ENCODE results near the gene ROGDI. TPM values are rescaled to one million over a fixed set of nuclear protein-coding genes. Genes with fewer than 3 reads are reported as not detected.

Gene ROGDI
- total and polyA plus RNA-seq, 4 donors = 14.0 to 28.1 (median 17.4) TPM

DNA sequence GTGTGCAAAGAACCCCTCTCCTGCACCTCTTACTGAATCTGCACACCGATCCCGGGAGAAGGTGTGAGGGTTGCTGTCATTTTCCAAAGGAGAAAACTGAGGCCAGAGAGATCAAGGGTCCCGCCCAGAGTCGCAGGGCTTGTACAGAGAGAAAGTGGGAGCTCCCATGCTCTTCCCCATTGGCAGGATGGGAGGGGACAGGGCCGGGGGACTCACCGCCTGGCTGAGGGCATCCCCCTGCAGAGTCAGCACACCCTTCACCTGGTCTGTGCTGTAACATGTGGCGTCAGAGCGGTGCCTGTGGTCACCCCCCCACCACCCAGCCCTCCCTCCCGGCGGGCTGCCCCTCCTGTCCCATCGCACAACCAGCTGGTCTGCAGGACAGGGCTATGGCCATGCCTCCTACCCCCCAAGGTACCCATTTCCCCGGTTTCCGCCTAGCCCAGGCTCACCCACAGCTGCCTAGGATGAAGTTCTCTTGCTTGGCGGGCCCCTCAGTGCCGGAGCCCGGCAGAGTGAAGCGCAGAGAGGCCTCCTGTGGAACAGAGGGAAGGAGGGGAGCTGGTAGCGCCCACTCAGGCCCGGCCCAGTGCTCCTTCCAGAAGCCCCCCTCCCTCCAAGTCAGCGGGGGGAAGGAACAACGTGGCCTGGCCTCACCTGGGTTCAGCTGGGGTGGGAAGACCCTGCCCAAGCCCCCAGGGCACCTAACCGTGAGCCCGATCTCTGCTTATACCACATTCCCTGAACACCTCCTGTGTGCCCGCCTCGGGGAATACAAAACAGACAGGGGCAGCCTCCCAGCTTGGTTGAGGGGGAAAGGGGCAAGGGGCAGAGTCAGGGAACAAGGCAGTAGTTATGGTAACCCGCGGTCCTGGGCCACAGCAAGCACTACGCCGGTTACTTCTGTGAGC lies 1.1 kb downstream of the ROGDI start:
- DNase-seq (ENCODE audit: low spot score) = no peak
- H3K9ac ChIP-seq (ENCODE audit: low read depth in 1 of 2, low read length in 2 of 2) = peak overlapping the region; percentile 30 to 72
- peaks cover 0 to 37% (median 11%) of the 10 kb centered on the region in 4 donors for H3K4me1 ChIP-seq (ENCODE audit: control insufficient read depth in 4 of 4, insufficient read depth in 4 of 4, low read length in 3 of 4)
- peak overlapping the region; percentile 72 to 89 (median 87) for H3K4me3 ChIP-seq (ENCODE audit: low read depth in 1 of 3, low read length in 3 of 3)
- no peaks in the 10 kb centered on the region for H3K9me3 ChIP-seq (ENCODE audit: control insufficient read depth in 4 of 4, low read length in 3 of 4)
- WGBS = 67% methylated on average over 29 of the region's 29 CpGs
- TF ChIP-seq FOXA1 (IDR thresholded peaks at IDR 0.05) = no peak
- no peak for TF ChIP-seq EGR1 (IDR thresholded peaks at IDR 0.05; ENCODE audit: low read depth in 2 of 2)
- no peak for TF ChIP-seq HNF4G (IDR thresholded peaks at IDR 0.05)
- TF ChIP-seq, protein P1, sequence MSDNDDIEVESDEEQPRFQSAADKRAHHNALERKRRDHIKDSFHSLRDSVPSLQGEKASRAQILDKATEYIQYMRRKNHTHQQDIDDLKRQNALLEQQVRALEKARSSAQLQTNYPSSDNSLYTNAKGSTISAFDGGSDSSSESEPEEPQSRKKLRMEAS (IDR thresholded peaks at IDR 0.05) = no peak
- TF ChIP-seq, protein P2, sequence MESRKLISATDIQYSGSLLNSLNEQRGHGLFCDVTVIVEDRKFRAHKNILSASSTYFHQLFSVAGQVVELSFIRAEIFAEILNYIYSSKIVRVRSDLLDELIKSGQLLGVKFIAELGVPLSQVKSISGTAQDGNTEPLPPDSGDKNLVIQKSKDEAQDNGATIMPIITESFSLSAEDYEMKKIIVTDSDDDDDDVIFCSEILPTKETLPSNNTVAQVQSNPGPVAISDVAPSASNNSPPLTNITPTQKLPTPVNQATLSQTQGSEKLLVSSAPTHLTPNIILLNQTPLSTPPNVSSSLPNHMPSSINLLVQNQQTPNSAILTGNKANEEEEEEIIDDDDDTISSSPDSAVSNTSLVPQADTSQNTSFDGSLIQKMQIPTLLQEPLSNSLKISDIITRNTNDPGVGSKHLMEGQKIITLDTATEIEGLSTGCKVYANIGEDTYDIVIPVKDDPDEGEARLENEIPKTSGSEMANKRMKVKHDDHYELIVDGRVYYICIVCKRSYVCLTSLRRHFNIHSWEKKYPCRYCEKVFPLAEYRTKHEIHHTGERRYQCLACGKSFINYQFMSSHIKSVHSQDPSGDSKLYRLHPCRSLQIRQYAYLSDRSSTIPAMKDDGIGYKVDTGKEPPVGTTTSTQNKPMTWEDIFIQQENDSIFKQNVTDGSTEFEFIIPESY (IDR thresholded peaks at IDR 0.05) = no peak
- no peak for TF ChIP-seq NR2F2 (IDR thresholded peaks at IDR 0.05)
- no peak for TF ChIP-seq YY1 (IDR thresholded peaks at IDR 0.05)
- TF ChIP-seq GABPA (IDR thresholded peaks at IDR 0.05 in 1 of 2, conservative IDR thresholded peaks at IDR 0.05 in 1 of 2) = no peak
- no peak for TF ChIP-seq FOXA2 (IDR thresholded peaks at IDR 0.05)
- no peak for TF ChIP-seq SP1 (IDR thresholded peaks at IDR 0.05)
- TF ChIP-seq, protein P3, sequence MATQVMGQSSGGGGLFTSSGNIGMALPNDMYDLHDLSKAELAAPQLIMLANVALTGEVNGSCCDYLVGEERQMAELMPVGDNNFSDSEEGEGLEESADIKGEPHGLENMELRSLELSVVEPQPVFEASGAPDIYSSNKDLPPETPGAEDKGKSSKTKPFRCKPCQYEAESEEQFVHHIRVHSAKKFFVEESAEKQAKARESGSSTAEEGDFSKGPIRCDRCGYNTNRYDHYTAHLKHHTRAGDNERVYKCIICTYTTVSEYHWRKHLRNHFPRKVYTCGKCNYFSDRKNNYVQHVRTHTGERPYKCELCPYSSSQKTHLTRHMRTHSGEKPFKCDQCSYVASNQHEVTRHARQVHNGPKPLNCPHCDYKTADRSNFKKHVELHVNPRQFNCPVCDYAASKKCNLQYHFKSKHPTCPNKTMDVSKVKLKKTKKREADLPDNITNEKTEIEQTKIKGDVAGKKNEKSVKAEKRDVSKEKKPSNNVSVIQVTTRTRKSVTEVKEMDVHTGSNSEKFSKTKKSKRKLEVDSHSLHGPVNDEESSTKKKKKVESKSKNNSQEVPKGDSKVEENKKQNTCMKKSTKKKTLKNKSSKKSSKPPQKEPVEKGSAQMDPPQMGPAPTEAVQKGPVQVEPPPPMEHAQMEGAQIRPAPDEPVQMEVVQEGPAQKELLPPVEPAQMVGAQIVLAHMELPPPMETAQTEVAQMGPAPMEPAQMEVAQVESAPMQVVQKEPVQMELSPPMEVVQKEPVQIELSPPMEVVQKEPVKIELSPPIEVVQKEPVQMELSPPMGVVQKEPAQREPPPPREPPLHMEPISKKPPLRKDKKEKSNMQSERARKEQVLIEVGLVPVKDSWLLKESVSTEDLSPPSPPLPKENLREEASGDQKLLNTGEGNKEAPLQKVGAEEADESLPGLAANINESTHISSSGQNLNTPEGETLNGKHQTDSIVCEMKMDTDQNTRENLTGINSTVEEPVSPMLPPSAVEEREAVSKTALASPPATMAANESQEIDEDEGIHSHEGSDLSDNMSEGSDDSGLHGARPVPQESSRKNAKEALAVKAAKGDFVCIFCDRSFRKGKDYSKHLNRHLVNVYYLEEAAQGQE (IDR thresholded peaks at IDR 0.05) = no peak
- no peak for TF ChIP-seq TAF1 (conservative IDR thresholded peaks at IDR 0.05)
- no peak for TF ChIP-seq JUND (IDR thresholded peaks at IDR 0.05)
- TF ChIP-seq, protein P4, sequence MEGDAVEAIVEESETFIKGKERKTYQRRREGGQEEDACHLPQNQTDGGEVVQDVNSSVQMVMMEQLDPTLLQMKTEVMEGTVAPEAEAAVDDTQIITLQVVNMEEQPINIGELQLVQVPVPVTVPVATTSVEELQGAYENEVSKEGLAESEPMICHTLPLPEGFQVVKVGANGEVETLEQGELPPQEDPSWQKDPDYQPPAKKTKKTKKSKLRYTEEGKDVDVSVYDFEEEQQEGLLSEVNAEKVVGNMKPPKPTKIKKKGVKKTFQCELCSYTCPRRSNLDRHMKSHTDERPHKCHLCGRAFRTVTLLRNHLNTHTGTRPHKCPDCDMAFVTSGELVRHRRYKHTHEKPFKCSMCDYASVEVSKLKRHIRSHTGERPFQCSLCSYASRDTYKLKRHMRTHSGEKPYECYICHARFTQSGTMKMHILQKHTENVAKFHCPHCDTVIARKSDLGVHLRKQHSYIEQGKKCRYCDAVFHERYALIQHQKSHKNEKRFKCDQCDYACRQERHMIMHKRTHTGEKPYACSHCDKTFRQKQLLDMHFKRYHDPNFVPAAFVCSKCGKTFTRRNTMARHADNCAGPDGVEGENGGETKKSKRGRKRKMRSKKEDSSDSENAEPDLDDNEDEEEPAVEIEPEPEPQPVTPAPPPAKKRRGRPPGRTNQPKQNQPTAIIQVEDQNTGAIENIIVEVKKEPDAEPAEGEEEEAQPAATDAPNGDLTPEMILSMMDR (IDR thresholded peaks at IDR 0.05; ENCODE audit: low read depth, low read length, missing input control) = no peak
- TF ChIP-seq HNF4A (conservative IDR thresholded peaks at IDR 0.05) = no peak
- TF ChIP-seq RAD21 (IDR thresholded peaks at IDR 0.05) = no peak
- TF ChIP-seq RXRA (IDR thresholded peaks at IDR 0.05) = no peak
- TF ChIP-seq ATF3 (IDR thresholded peaks at IDR 0.05) = no peak
- H3K36me3 ChIP-seq (ENCODE audit: control insufficient read depth in 4 of 4, insufficient read depth in 3 of 4, low read depth in 1 of 4, low read length in 3 of 4) = peaks cover 4 to 23% (median 11%) of the 10 kb centered on the region in 4 donors
- no peaks in the 10 kb centered on the region for H3K27me3 ChIP-seq (ENCODE audit: control insufficient read depth in 4 of 4, insufficient read depth in 4 of 4, low read length in 3 of 4)
- peak overlapping the region; percentile 70 for H3K27ac ChIP-seq (ENCODE audit: low read depth in 1 of 2, low read length in 2 of 2)

Data from liver (tissue), 9 donors.